Calu3 (cell line): ENCODE data around the gene ZNF552. TPM values are rescaled to one million over a fixed set of nuclear protein-coding genes. Genes with fewer than 3 reads are reported as not detected.
"Not testable (repeated sequence)": the region's sequence is repeated elsewhere in the genome, so short reads cannot be mapped to it uniquely, and the experiment has no call there.

Experiments used
- BruUV-seq: library from RNA; stranded (reverse); fragments of 400-500 nt; replicated peaks from 2 replicates; lab custom pipeline; 2021; lab: Mats Ljungman, UMichigan
- CTCF ChIA-PET: fragments of 300-600 bp; sonication (Branson Sonifier 250); formaldehyde crosslinking; loops from one replicate; lab custom pipeline; 2022; ENCODE audit warnings: antibody characterized with exemption; lab: Charles Lee
- DNase-seq: peaks from one replicate; pipeline ENCODE4 v3.0.0; 2022
- H3K27ac Mint-ChIP-seq: one replicate; pipeline ENCODE4 v1.8.0; 2022; ENCODE audit warnings: mixed read lengths; ENCODE audit not compliant: unreplicated experiment
- H3K27me3 Mint-ChIP-seq: one replicate; pipeline ENCODE4 v1.8.0; 2022; ENCODE audit warnings: mixed read lengths; ENCODE audit not compliant: unreplicated experiment
- H3K36me3 Mint-ChIP-seq: one replicate; pipeline ENCODE4 v1.8.0; 2022; ENCODE audit warnings: mild to moderate bottlenecking, moderate library complexity, mixed read lengths; ENCODE audit not compliant: insufficient read depth, unreplicated experiment
- H3K4me1 Mint-ChIP-seq: one replicate; pipeline ENCODE4 v1.8.0; 2022; ENCODE audit warnings: mild to moderate bottlenecking, low read depth, mixed read lengths; ENCODE audit not compliant: unreplicated experiment
- H3K4me3 Mint-ChIP-seq: one replicate; pipeline ENCODE4 v1.8.0; 2022; ENCODE audit warnings: mild to moderate bottlenecking, low read depth, moderate library complexity, mixed read lengths; ENCODE audit not compliant: unreplicated experiment
- H3K9me3 Mint-ChIP-seq: one replicate; pipeline ENCODE4 v1.8.0; 2022; ENCODE audit warnings: low read depth, mixed read lengths; ENCODE audit not compliant: unreplicated experiment
- CTCF ChIP-seq: fragments of 200-600 bp; IDR thresholded peaks from one replicate; pipeline ENCODE4 v1.8.0; 2022; ENCODE audit warnings: antibody characterized with exemption; ENCODE audit not compliant: unreplicated experiment
- intact Hi-C: fragments of 100-400 bp; cut with micrococcal nuclease; formaldehyde crosslinking; loops from one replicate; pipeline ENCODE4 v1.10.0; 2022; ENCODE audit not compliant: unreplicated experiment
- total RNA-seq: library from RNA; stranded (reverse); gene quantifications from 2 replicates; pipeline ENCODE4 v1.2.3, GENCODE V29; 2022

The ZNF552 gene
- total RNA-seq, 1 experiment from 2014 or later = 24.8 TPM

GRCh38 chr19:57812226-57812625 lies 2.5 kb downstream of the ZNF552 start:
- TF ChIP-seq CTCF = no peak
- peak overlapping the region; percentile 90 for H3K4me3 Mint-ChIP-seq
- CTCF ChIA-PET = interaction anchor here (0.7 kb wide), 1 partner anchor 88 kb away, joined by 3 read pairs; no protein-coding TSS in a partner anchor
- no TSS peak for BruUV-seq
- H3K4me1 Mint-ChIP-seq = peaks cover 54% of the 10 kb centered on the region
- no peaks in the 10 kb centered on the region for H3K27me3 Mint-ChIP-seq
- no peaks in the 10 kb centered on the region for H3K9me3 Mint-ChIP-seq
- H3K27ac Mint-ChIP-seq = peak overlapping the region; percentile 57
- H3K36me3 Mint-ChIP-seq = peaks cover 81% of the 10 kb centered on the region
- intact Hi-C loops = loop anchor here (5.0 to 10.0 kb wide), 2 partner anchors 40 to 127 kb away; partner anchors contain the start of gene ZNF551
- DNase-seq = no peak

GRCh38 chr19:57810410-57811295 lies 4.1 kb downstream of the ZNF552 start:
- intact Hi-C loops = loop anchor here (5.0 to 10.0 kb wide), 2 partner anchors 42 to 126 kb away; partner anchors contain the start of gene ZNF551
- H3K27ac Mint-ChIP-seq, BruUV-seq, DNase-seq, H3K4me3 Mint-ChIP-seq, H3K27me3 Mint-ChIP-seq, H3K9me3 Mint-ChIP-seq: not testable (repeated sequence)
- Mint-ChIP-seq H3K4me1 (peaks cover 46% of the 10 kb centered on the region), H3K36me3 (peaks cover 81% of the 10 kb centered on the region)
- CTCF ChIA-PET = interaction anchor here (0.7 kb wide), 1 partner anchor 511 kb away, joined by 3 read pairs; no protein-coding TSS in a partner anchor

- Mint-ChIP-seq H3K4me1 (peaks cover 48% of the 10 kb centered on the region), H3K9me3 (no peaks in the 10 kb centered on the region), H3K36me3 (peaks cover 78% of the 10 kb centered on the region), H3K4me3 (no peak overlapping the region), H3K27me3 (no peaks in the 10 kb centered on the region), H3K27ac (peak overlapping the region; percentile 15)
- CTCF ChIA-PET = no interaction called here
- intact Hi-C loops = no loop called here
- BruUV-seq = no TSS peak
- TF ChIP-seq CTCF = no peak
- DNase-seq = no peak
These were observed 7.2 kb downstream of the ZNF552 start for GRCh38 chr19:57807541-57807940.

GRCh38 chr19:57803594-57804325 lies 11.0 kb downstream of the ZNF552 start:
- Mint-ChIP-seq H3K27ac (peak overlapping the region; percentile 37), H3K9me3 (no peaks in the 10 kb centered on the region), H3K4me1 (peaks cover 50% of the 10 kb centered on the region), H3K36me3 (peaks cover 74% of the 10 kb centered on the region), H3K27me3 (no peaks in the 10 kb centered on the region), H3K4me3 (peak overlapping the region; percentile 70)
- CTCF ChIA-PET = interaction anchor here (1.1 kb wide), 1 partner anchor 9 kb away, joined by 4 read pairs; no protein-coding TSS in a partner anchor
- intact Hi-C loops = no loop called here
- peak; percentile 43 for DNase-seq
- no TSS peak for BruUV-seq
- TF ChIP-seq CTCF = no peak
